Sigmoid colon (tissue), 4 donors: Measurements from ENCODE around the gene NCS1.

Experiments
- CTCF ChIP-seq, 4 experiments: fragments of 450-650 bp in 3 of 4; fragments of 200-600 bp in 1 of 4; IDR thresholded peaks; one replicate each; pipeline ENCODE4 v1.5.1; 2016 to 2019; ENCODE audit warnings: antibody characterized with exemption in 4 of 4, mild to moderate bottlenecking in 3 of 4, moderate library complexity in 2 of 4
- EP300 ChIP-seq, 4 donors: sonication (generic); formaldehyde crosslinking; IDR thresholded peaks; one replicate each; pipeline ENCODE4 v1.6.1; 2017; ENCODE audit warnings: antibody characterized with exemption in 4 of 4
- POLR2AphosphoS5 ChIP-seq, 4 donors: sonication (generic); formaldehyde crosslinking; IDR thresholded peaks; one replicate each; pipeline ENCODE4 v1.6.1; 2017; ENCODE audit warnings: antibody characterized with exemption in 4 of 4

DNA sequence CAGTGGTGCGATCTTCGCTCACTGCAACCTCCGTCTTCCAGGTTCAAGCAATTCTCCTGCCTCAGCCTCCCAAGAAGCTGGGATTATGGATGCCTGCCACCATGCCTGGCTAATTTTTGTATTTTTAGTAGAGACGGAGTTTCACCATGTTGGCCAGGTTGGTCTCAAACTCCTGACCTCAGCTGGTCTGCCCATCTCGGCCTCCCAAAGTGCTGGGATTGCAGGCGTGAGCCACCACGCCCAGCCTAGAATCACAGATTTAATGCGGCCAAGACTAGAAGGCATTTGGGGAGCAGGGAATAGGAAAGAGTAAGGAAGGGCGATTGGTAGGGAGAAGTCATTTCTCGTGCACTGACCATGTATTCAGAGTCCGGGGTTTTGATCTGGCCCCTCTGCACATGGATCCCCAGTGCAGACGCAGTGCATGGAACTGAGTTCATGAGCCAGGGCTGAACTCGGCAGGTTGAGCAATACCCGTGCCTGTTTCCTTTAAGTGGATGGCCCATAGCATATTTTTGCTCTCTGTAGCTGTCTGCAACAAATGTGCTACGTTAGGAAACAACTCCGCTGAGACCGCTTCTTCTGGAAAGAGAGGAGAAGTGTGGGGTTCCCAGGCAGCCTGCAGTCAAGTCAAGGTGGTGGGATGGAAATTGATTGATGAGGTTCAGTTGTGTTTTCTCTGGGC, 90.0 kb downstream of the NCS1 start:
- TF ChIP-seq CTCF (IDR thresholded peaks at IDR 0.05) (no peak), POLR2AphosphoS5 (IDR thresholded peaks at IDR 0.05) (no peak), EP300 (IDR thresholded peaks at IDR 0.05) (no peak)
